Astrocyte of the cerebellum (primary cell): ENCODE results near the gene PTGDR2.

Experiments
- DNase-seq: peaks from one replicate; pipeline ENCODE4 v3.0.0-alpha.2; 2011; ENCODE audit warnings: low read depth
- H3K4me3 ChIP-seq: 2 replicates; pipeline ENCODE4 v1.5.1; 2011; ENCODE audit warnings: mild to moderate bottlenecking, low read depth, low read length, moderate library complexity
- in situ Hi-C: cut with HindIII; loops from 2 replicates; pipeline ENCODE4 v1.10.0; 2017; ENCODE audit warnings: low sequenced_read_pairs
- TF ChIP-seq, protein P1 (sequence below): IDR thresholded peaks from 2 replicates; pipeline ENCODE4 v1.5.1; 2012; ENCODE audit warnings: low read length, low read depth, moderate library complexity, mild to moderate bottlenecking; ENCODE audit errors: missing control alignments

The PTGDR2 gene

DNA sequence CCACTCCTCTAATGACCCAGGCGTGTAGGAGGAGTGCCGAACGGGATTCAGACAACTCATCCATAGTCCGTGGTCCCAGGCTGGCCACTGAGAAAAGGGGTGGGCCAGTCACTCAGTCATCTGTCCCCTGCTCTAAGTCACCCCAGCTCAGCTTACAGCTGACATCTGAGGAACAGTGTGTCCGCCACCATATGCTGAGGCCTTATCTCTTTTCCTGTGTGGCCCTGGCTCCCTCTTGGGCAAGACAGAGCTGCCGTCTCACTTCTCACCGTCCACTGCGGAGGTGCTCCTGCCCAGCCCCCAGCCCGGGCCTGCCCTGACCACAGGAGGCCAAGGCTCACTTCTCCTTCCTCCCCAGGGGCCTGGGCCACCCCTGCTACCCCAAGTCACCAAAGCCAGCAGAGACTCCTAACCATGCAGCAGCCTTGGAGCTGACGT is 7.0 kb downstream of the PTGDR2 start:
- H3K4me3 ChIP-seq: no peak overlapping the region
- no peak for DNase-seq
- in situ Hi-C loops: no loop called here
- TF ChIP-seq, protein P1, sequence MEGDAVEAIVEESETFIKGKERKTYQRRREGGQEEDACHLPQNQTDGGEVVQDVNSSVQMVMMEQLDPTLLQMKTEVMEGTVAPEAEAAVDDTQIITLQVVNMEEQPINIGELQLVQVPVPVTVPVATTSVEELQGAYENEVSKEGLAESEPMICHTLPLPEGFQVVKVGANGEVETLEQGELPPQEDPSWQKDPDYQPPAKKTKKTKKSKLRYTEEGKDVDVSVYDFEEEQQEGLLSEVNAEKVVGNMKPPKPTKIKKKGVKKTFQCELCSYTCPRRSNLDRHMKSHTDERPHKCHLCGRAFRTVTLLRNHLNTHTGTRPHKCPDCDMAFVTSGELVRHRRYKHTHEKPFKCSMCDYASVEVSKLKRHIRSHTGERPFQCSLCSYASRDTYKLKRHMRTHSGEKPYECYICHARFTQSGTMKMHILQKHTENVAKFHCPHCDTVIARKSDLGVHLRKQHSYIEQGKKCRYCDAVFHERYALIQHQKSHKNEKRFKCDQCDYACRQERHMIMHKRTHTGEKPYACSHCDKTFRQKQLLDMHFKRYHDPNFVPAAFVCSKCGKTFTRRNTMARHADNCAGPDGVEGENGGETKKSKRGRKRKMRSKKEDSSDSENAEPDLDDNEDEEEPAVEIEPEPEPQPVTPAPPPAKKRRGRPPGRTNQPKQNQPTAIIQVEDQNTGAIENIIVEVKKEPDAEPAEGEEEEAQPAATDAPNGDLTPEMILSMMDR: no peak

DNA sequence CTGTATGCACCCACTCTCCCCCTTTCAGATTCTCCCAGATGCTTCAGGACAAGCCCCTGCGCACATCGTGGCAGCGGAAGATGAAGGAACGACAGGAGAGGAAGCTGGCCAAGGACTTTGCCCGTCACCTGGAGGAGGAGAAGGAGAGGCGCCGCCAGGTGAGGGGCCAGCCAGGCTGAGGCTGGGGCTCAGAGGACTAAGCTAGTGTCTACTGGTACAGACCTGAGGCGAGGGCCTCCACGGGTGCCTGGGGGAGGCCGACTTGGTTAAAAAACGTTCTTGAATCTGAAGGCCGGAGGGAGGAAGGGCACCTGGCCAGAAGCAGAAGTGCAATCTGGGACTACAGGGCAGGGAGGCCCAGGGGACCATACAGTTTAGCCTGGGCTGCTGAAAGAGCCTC is 7.9 kb downstream of the PTGDR2 start:
- H3K4me3 ChIP-seq: no peak overlapping the region
- in situ Hi-C loops: no loop called here
- no peak for DNase-seq
- TF ChIP-seq, protein P1: no peak

DNA sequence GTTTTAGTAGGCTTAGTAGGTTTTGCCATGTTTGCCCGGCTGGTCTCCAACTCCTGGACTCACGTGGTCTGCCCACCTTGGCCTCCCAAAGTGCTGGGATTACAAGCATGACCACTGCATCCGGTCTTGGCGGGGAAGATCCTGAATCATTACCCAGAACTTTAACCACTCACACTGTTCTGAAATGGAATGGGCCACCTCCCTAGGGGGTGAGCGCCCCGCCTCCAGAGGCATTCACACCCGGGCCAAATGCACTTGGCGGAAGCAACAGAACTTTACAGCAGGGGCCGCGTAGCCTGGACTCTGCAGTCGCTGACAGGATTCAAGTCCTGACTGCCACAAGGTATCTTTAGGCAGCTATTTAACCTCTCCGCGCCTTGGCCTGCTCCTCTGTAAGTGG is 8.5 kb downstream of the PTGDR2 start:
- in situ Hi-C loops: no loop called here
- DNase-seq: peak; percentile 67
- no peak overlapping the region for H3K4me3 ChIP-seq
- TF ChIP-seq, protein P1: no peak

DNA sequence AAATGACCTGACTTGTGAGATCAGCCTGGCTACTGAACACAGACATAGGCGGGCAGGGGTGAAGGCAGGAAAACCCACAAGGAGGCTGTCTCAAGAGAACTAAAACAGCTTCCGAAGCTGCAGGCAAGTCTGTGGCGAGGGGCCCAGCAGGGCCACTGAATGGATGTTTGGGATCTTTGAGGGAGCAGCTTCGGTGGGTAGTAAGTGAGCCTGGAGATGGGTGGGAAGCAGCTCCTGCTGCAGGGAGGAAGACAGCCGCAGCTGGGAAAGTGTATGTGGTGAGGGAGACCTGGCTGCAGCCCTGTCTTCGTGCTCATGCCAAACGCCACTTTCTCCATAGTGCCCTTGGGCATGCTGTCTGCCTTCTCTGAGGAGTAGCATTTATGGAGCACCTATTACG is 10.4 kb downstream of the PTGDR2 start:
- no peak for DNase-seq
- TF ChIP-seq, protein P1: no peak
- in situ Hi-C loops: no loop called here
- H3K4me3 ChIP-seq: peak overlapping the region; percentile 93

DNA sequence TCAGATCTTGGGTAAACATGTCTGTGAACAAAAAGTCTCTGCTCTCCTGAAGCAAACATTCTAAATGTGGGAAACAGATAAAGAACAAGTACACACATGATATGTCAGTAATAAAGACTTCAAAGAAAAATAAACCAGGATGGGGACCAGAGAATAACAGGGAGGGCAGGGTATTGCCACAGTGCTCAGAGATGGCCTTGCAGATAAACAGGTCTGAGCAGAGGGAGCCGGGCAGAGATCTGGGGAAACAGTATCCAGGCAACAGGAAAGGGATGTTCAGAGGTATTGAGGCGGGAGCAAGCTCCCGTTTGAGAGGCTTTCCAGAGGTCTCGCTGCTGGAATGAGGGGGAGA is 10.9 kb downstream of the PTGDR2 start:
- in situ Hi-C loops: no loop called here
- DNase-seq: no peak
- TF ChIP-seq, protein P1: no peak
- peak overlapping the region; percentile 93 for H3K4me3 ChIP-seq

DNA sequence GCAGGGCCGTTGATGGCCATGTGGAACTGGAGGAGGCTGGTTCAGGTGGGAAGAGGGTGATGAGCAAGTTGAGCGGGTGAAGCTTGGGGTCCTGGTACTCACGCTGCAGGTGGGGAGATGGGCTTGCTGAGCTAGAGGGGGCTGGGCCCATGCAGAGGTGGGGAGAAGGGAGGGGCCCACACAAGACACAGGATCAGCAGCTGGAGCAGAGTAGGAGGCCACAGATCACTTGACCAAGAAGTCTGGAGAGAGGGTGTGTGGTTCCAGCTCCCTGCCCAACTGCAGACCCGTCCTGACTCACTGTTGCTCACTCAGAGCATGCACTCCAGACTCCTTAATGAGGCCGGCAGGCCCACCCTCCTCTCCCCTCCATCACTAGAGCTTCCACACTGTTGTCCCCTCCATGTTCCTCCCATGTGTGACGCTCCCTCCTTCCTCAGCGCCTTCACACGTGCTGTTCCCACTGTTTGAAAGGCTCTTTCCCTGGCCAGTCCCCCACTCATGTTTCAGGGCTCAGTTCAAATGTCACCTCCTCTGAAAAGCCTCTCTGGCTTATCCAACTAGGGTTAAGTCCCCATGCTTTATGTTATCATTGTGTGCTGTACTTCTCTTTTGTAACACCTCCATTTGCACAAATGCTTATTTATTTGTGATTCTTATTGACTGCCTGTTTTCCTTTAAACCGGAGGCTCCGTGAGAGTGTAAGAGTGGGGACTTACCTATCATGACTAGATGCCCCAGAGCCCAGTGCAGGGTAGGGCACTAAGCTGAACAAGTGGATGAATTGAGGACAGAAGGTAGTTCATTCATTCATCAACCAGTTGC is 11.5 kb downstream of the PTGDR2 start:
- in situ Hi-C loops: no loop called here
- peak overlapping the region; percentile 93 for H3K4me3 ChIP-seq
- TF ChIP-seq, protein P1: no peak
- DNase-seq: no peak
